Activated naive CD8-positive, alpha-beta T cell treated with anti-CD3 and anti-CD28 coated beads, Interleukin-2, amount 10 ng/mL, durations not matched to agents 7 days and 5 days (primary cell): ENCODE measurements around the gene AIG1. TPM values are rescaled to one million over a fixed set of nuclear protein-coding genes. Genes with fewer than 3 reads are reported as not detected.
"Not testable (repeated sequence)": the region's sequence is repeated elsewhere in the genome, so short reads cannot be mapped to it uniquely, and the experiment has no call there.

Experiments
- ATAC-seq: fragments of 150-1000 bp; cut with Tn5 transposase; one replicate; pipeline ENCODE4 v1.10.0; 2021; ENCODE audit warnings: low read depth, moderate library complexity
- POLR2A ChIA-PET: fragments of 350-600 bp; sonication (Branson Sonifier 250); formaldehyde crosslinking; loops from one replicate; lab custom pipeline; 2021; ENCODE audit warnings: antibody characterized with exemption; lab: Charles Lee
- DNase-seq: peaks from one replicate; pipeline ENCODE4 v3.0.0; 2021
- H3K27ac Mint-ChIP-seq: one replicate; pipeline ENCODE4 v1.8.0; 2022; ENCODE audit warnings: mild to moderate bottlenecking, mixed read lengths
- H3K27me3 Mint-ChIP-seq: one replicate; pipeline ENCODE4 v1.8.0; 2022; ENCODE audit warnings: mild to moderate bottlenecking, moderate library complexity, mixed read lengths
- H3K36me3 Mint-ChIP-seq: one replicate; pipeline ENCODE4 v1.8.0; 2021; ENCODE audit warnings: mild to moderate bottlenecking, mixed read lengths
- H3K4me1 Mint-ChIP-seq: one replicate; pipeline ENCODE4 v1.8.0; 2021; ENCODE audit warnings: mixed read lengths
- H3K4me3 Mint-ChIP-seq: one replicate; pipeline ENCODE4 v1.8.0; 2022; ENCODE audit warnings: mild to moderate bottlenecking, moderate library complexity, mixed read lengths
- H3K9me3 Mint-ChIP-seq: one replicate; pipeline ENCODE4 v1.8.0; 2021; ENCODE audit warnings: mixed read lengths
- total RNA-seq, 2 experiments: library from RNA; stranded (reverse); gene quantifications; one replicate each; pipeline ENCODE4 v1.2.3, GENCODE V29; 2021

The AIG1 gene
- total RNA-seq, 2 experiments from 2014 or later, result 14.2 to 14.6 TPM

GRCh38 chr6:143290206-143290605, 229.5 kb downstream of the AIG1 start:
- no peak overlapping the region for H3K4me3 Mint-ChIP-seq
- DNase-seq (no peak), ATAC-seq (no peak)
- no peaks in the 10 kb centered on the region for H3K36me3 Mint-ChIP-seq
- POLR2A ChIA-PET, result no interaction called here
- H3K4me1 Mint-ChIP-seq, result no peaks in the 10 kb centered on the region
- H3K27me3 Mint-ChIP-seq, result no peaks in the 10 kb centered on the region
- H3K9me3 Mint-ChIP-seq, result no peaks in the 10 kb centered on the region
- no peak overlapping the region for H3K27ac Mint-ChIP-seq

GRCh38 chr6:143293523-143293922, 232.8 kb downstream of the AIG1 start:
- POLR2A ChIA-PET, result no interaction called here
- no peaks in the 10 kb centered on the region for H3K27me3 Mint-ChIP-seq
- H3K4me3 Mint-ChIP-seq, result no peak overlapping the region
- H3K9me3 Mint-ChIP-seq, result peaks cover 6% of the 10 kb centered on the region
- no peak overlapping the region for H3K27ac Mint-ChIP-seq
- DNase-seq (no peak), ATAC-seq (no peak)
- peaks cover 2% of the 10 kb centered on the region for H3K4me1 Mint-ChIP-seq
- H3K36me3 Mint-ChIP-seq, result peaks cover 5% of the 10 kb centered on the region

- POLR2A ChIA-PET, result no interaction called here
- Mint-ChIP-seq H3K4me3 (no peak overlapping the region), H3K27me3 (no peaks in the 10 kb centered on the region), H3K27ac (no peak overlapping the region), H3K36me3 (peaks cover 5% of the 10 kb centered on the region), H3K4me1 (peaks cover 2% of the 10 kb centered on the region), H3K9me3 (peaks cover 6% of the 10 kb centered on the region)
- DNase-seq, result no peak
- no peak for ATAC-seq
Observed at GRCh38 chr6:143294265-143294860, 233.7 kb downstream of the AIG1 start.

GRCh38 chr6:143295932-143296331, 235.2 kb downstream of the AIG1 start:
- Mint-ChIP-seq H3K27ac (no peak overlapping the region), H3K4me3 (no peak overlapping the region), H3K27me3 (no peaks in the 10 kb centered on the region), H3K4me1 (peaks cover 2% of the 10 kb centered on the region), H3K9me3 (peaks cover 6% of the 10 kb centered on the region), H3K36me3 (peaks cover 5% of the 10 kb centered on the region)
- POLR2A ChIA-PET, result no interaction called here
- ATAC-seq, result no peak
- no peak for DNase-seq

- Mint-ChIP-seq H3K27ac (no peak overlapping the region), H3K27me3 (no peaks in the 10 kb centered on the region), H3K4me1 (peaks cover 2% of the 10 kb centered on the region), H3K9me3 (peaks cover 8% of the 10 kb centered on the region), H3K36me3 (peaks cover 6% of the 10 kb centered on the region), H3K4me3 (no peak overlapping the region)
- DNase-seq, result no peak
- POLR2A ChIA-PET, result no interaction called here
- ATAC-seq, result no peak
Observed at GRCh38 chr6:143298071-143298470, 237.4 kb downstream of the AIG1 start.

- no peaks in the 10 kb centered on the region for H3K27me3 Mint-ChIP-seq
- peaks cover 8% of the 10 kb centered on the region for H3K9me3 Mint-ChIP-seq
- ATAC-seq (no peak), DNase-seq (no peak)
- peaks cover 2% of the 10 kb centered on the region for H3K4me1 Mint-ChIP-seq
- POLR2A ChIA-PET, result no interaction called here
- no peak overlapping the region for H3K27ac Mint-ChIP-seq
- H3K36me3 Mint-ChIP-seq, result peaks cover 6% of the 10 kb centered on the region
- H3K4me3 Mint-ChIP-seq, result no peak overlapping the region
Observed at GRCh38 chr6:143299253-143300166, 238.8 kb downstream of the AIG1 start.

- H3K9me3 Mint-ChIP-seq, result peaks cover 8% of the 10 kb centered on the region
- H3K27ac Mint-ChIP-seq, result no peak overlapping the region
- POLR2A ChIA-PET, result no interaction called here
- no peak for ATAC-seq
- H3K4me3 Mint-ChIP-seq, result no peak overlapping the region
- peaks cover 6% of the 10 kb centered on the region for H3K36me3 Mint-ChIP-seq
- no peak for DNase-seq
- peaks cover 2% of the 10 kb centered on the region for H3K4me1 Mint-ChIP-seq
- no peaks in the 10 kb centered on the region for H3K27me3 Mint-ChIP-seq
Observed at GRCh38 chr6:143301188-143301587, 240.5 kb downstream of the AIG1 start.

- H3K27me3 Mint-ChIP-seq, ATAC-seq, H3K36me3 Mint-ChIP-seq, H3K4me3 Mint-ChIP-seq, DNase-seq, H3K4me1 Mint-ChIP-seq, POLR2A ChIA-PET, H3K27ac Mint-ChIP-seq, H3K9me3 Mint-ChIP-seq: not testable (repeated sequence)
Observed at GRCh38 chr6:143307760-143308159, 247.1 kb downstream of the AIG1 start.

GRCh38 chr6:143313163-143313562, 252.5 kb downstream of the AIG1 start:
- DNase-seq (no peak), ATAC-seq (no peak)
- H3K9me3 Mint-ChIP-seq, result peaks cover 8% of the 10 kb centered on the region
- no peak overlapping the region for H3K4me3 Mint-ChIP-seq
- H3K36me3 Mint-ChIP-seq, result no peaks in the 10 kb centered on the region
- POLR2A ChIA-PET, result no interaction called here
- no peak overlapping the region for H3K27ac Mint-ChIP-seq
- no peaks in the 10 kb centered on the region for H3K4me1 Mint-ChIP-seq
- peaks cover 8% of the 10 kb centered on the region for H3K27me3 Mint-ChIP-seq

GRCh38 chr6:143321491-143322086, 260.9 kb downstream of the AIG1 start:
- H3K9me3 Mint-ChIP-seq, result peaks cover 3% of the 10 kb centered on the region
- H3K27ac Mint-ChIP-seq, result no peak overlapping the region
- H3K4me3 Mint-ChIP-seq, result no peak overlapping the region
- no peaks in the 10 kb centered on the region for H3K36me3 Mint-ChIP-seq
- DNase-seq, result no peak
- POLR2A ChIA-PET, result no interaction called here
- no peaks in the 10 kb centered on the region for H3K4me1 Mint-ChIP-seq
- no peaks in the 10 kb centered on the region for H3K27me3 Mint-ChIP-seq
- ATAC-seq, result no peak

GRCh38 chr6:143322386-143322785, 261.7 kb downstream of the AIG1 start:
- H3K4me3 Mint-ChIP-seq, result no peak overlapping the region
- no peak overlapping the region for H3K27ac Mint-ChIP-seq
- ATAC-seq (no peak), DNase-seq (no peak)
- H3K4me1 Mint-ChIP-seq, result no peaks in the 10 kb centered on the region
- H3K9me3 Mint-ChIP-seq, result peaks cover 3% of the 10 kb centered on the region
- no peaks in the 10 kb centered on the region for H3K36me3 Mint-ChIP-seq
- POLR2A ChIA-PET, result no interaction called here
- no peaks in the 10 kb centered on the region for H3K27me3 Mint-ChIP-seq

GRCh38 chr6:143323729-143324470, 263.2 kb downstream of the AIG1 start:
- DNase-seq (no peak), ATAC-seq (no peak)
- no peaks in the 10 kb centered on the region for H3K4me1 Mint-ChIP-seq
- H3K27me3 Mint-ChIP-seq, result no peaks in the 10 kb centered on the region
- no peak overlapping the region for H3K4me3 Mint-ChIP-seq
- H3K27ac Mint-ChIP-seq, result no peak overlapping the region
- H3K36me3 Mint-ChIP-seq, result no peaks in the 10 kb centered on the region
- no peaks in the 10 kb centered on the region for H3K9me3 Mint-ChIP-seq
- POLR2A ChIA-PET, result no interaction called here

GRCh38 chr6:143325379-143326140, 264.9 kb downstream of the AIG1 start:
- DNase-seq (no peak), ATAC-seq (no peak)
- Mint-ChIP-seq H3K27me3 (no peaks in the 10 kb centered on the region), H3K36me3 (no peaks in the 10 kb centered on the region), H3K4me3 (no peak overlapping the region), H3K4me1 (no peaks in the 10 kb centered on the region), H3K9me3 (no peaks in the 10 kb centered on the region), H3K27ac (no peak overlapping the region)
- POLR2A ChIA-PET, result no interaction called here
